ENCODE measurements around the gene BEX3. TPM values are rescaled to one million over a fixed set of nuclear protein-coding genes. Genes with fewer than 3 reads are reported as not detected.

Gene BEX3
- total RNA-seq, 1 donor from 2014 or later = 211 TPM

GRCh38 chrX:103418811-103419340 is 42.5 kb downstream of the BEX3 start:
- DNase-seq (ENCODE audit: low read depth) = no peak

GRCh38 chrX:103423955-103424638 is 47.8 kb downstream of the BEX3 start:
- DNase-seq (ENCODE audit: low read depth) = no peak

Other genes starting within 250 kb of the BEX3 start
- gene BEX4, start 161.4 kb upstream of the BEX3 start, total RNA-seq = 3.1 and 3.2 TPM in 2 replicates
- 119 and 141 TPM in 2 replicates for gene TCEAL8, start 121.4 kb upstream of the BEX3 start, total RNA-seq
- not detected in 2 replicates for gene TCEAL5, start 99.8 kb upstream of the BEX3 start, total RNA-seq
- gene BEX2, start 65.5 kb upstream of the BEX3 start, total RNA-seq = 6.5 and 11.7 TPM in 2 replicates
- gene TCEAL7, start 46.3 kb upstream of the BEX3 start, total RNA-seq = 54.0 and 66.3 TPM in 2 replicates
- 158 and 197 TPM in 2 replicates for gene TCEAL9, start 20.0 kb upstream of the BEX3 start, total RNA-seq
- gene RAB40A, start 143.0 kb downstream of the BEX3 start, total RNA-seq = 0.26 and 0.32 TPM in 2 replicates
- gene TCEAL4, start 209.0 kb downstream of the BEX3 start, total RNA-seq = 153 and 202 TPM in 2 replicates
- 34.0 and 36.5 TPM in 2 replicates for gene TCEAL3, start 231.4 kb downstream of the BEX3 start, total RNA-seq